Fibroblast of mammary gland (primary cell): ENCODE measurements around the gene BPTF.

Experiments
- DNase-seq: peaks from one replicate; pipeline ENCODE4 v3.0.0-alpha.2; 2010; ENCODE audit warnings: low read depth
- H3K4me3 ChIP-seq: 2 replicates; pipeline ENCODE4 v1.5.1; 2011; ENCODE audit warnings: low read depth, mild to moderate bottlenecking, low read length, moderate library complexity; ENCODE audit not compliant: control insufficient read depth
- CTCF ChIP-seq: conservative IDR thresholded peaks from 2 replicates; pipeline ENCODE4 v1.5.1; 2011; ENCODE audit warnings: low read depth, low read length, inconsistent platforms; ENCODE audit not compliant: control insufficient read depth, insufficient read depth

Gene BPTF

GRCh38 chr17:67834634-67835033 is 9.3 kb downstream of the BPTF start:
- no peak for DNase-seq
- TF ChIP-seq CTCF: no peak
- H3K4me3 ChIP-seq: no peak overlapping the region

GRCh38 chr17:67836205-67836987 is 11.1 kb downstream of the BPTF start:
- no peak for TF ChIP-seq CTCF
- no peak overlapping the region for H3K4me3 ChIP-seq
- DNase-seq: peak; percentile 39

- no peak overlapping the region for H3K4me3 ChIP-seq
- DNase-seq: no peak
- no peak for TF ChIP-seq CTCF
Measured at GRCh38 chr17:67837965-67838364, 12.7 kb downstream of the BPTF start.

GRCh38 chr17:67838538-67838937 is 13.2 kb downstream of the BPTF start:
- H3K4me3 ChIP-seq: no peak overlapping the region
- TF ChIP-seq CTCF: no peak
- no peak for DNase-seq

GRCh38 chr17:67841992-67842391 is 16.7 kb downstream of the BPTF start:
- no peak for DNase-seq
- no peak for TF ChIP-seq CTCF
- H3K4me3 ChIP-seq: no peak overlapping the region

GRCh38 chr17:67842648-67843047 is 17.3 kb downstream of the BPTF start:
- H3K4me3 ChIP-seq: no peak overlapping the region
- TF ChIP-seq CTCF: no peak

More at GRCh38 chr17:67842648-67843047, 17.3 kb downstream of the BPTF start:
- no peak for DNase-seq
